Activated T-helper 1 cell treated with anti-CD3 and anti-CD28 coated beads, Interleukin-2, amount 50 U/mL, for 16 hours (primary cell): ENCODE data around the gene NPAS3.

Experiments
- DNase-seq, 2 donors: peaks; one replicate each; pipeline ENCODE4 v3.0.0-alpha.2; 2020; ENCODE audit warnings: low read depth in 1 of 2, low spot score in 1 of 2

NPAS3 gene

DNA sequence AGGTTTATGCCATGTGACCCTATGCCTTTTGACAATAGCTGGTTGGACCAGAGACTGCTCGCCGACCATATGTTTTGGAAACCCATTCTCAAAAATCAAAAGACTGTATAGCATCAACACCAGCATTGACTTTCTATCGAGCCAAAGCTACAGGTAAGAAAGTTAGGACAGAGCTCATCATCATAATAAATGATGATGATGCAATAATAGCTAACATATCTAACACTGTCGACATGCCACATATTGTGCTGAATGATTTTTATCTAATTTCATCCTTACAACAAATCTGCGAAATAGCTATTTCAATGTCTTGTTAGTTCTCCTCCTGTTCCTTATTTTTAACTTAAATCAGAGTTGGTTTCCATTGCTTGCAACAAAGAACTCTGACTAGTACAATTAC lies 909.3 kb downstream of the NPAS3 start:
- DNase-seq: no peak

DNA sequence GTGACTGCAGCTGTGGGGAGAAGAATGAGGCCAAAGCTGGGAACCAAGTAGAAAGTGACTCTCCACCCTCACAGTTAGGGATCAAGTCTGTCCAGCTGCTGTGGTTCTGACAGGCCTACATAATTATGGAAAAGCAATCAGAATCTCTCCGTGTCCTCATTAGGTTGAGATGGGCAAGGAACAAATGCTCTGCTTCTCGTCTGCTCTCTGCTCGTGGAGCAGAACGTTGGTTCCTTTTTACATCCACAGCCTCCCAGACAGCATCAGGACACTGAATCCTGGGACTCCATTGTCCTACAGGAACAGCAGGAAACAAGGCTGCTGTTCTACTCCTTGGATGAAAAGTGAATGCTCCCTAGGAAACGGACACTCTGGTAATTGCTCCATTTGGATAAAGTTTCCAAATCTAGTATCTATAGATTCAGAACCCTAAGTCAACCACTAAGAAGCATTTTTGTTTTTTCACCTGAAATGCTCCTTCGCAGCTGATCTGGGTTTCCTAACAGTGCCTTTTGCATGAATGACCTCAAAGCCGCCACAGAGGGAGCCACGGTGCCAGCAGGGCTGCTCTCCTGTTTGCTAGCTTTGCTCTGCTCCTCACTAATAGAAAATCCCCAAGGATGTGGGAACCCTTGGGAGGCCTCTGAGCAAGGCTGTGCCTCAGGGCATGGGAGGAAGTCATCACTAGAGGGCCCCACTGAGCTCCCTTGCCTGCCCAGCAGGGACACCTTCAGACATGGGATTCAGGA lies 910.2 kb downstream of the NPAS3 start:
- no peak for DNase-seq

- no peak for DNase-seq
These were observed 910.7 kb downstream of the NPAS3 start for GRCh38 chr14:33849455-33849801.

- DNase-seq: no peak
These were observed 912.1 kb downstream of the NPAS3 start for GRCh38 chr14:33850826-33851225.

- no peak for DNase-seq
These were observed 912.7 kb downstream of the NPAS3 start for GRCh38 chr14:33851366-33851765.

GRCh38 chr14:33851931-33852330 lies 913.3 kb downstream of the NPAS3 start:
- DNase-seq: no peak
